ENCODE results near the gene OPCML.

Gene OPCML

DNA sequence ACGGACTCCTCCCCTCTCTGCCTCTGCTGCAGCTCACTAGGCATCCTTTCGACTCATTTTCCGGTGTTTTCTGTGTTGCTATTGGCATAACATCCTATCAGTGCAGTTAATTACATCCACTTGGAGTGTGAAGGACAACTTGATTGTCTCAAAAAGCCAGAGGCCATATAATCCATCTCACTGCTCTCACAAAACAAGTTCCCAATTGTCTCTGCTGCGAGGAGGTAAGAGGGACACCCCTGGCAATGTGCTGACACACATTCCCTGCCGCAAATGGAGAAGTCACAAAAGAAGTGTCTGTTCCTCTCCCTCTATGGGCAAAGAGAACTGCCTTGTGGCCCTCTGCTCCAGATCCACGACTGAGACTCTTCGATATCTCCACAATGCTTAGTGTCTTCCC lies 618.4 kb downstream of the OPCML start:
- in situ Hi-C loops (cut with HindIII; ENCODE audit: low sequenced_read_pairs), result no loop called here

GRCh38 chr11:132913295-132913694 lies 619.0 kb downstream of the OPCML start:
- in situ Hi-C loops (cut with HindIII; ENCODE audit: low sequenced_read_pairs), result no loop called here

GRCh38 chr11:132911186-132911585 lies 621.1 kb downstream of the OPCML start:
- in situ Hi-C loops (cut with HindIII; ENCODE audit: low sequenced_read_pairs), result no loop called here

DNA sequence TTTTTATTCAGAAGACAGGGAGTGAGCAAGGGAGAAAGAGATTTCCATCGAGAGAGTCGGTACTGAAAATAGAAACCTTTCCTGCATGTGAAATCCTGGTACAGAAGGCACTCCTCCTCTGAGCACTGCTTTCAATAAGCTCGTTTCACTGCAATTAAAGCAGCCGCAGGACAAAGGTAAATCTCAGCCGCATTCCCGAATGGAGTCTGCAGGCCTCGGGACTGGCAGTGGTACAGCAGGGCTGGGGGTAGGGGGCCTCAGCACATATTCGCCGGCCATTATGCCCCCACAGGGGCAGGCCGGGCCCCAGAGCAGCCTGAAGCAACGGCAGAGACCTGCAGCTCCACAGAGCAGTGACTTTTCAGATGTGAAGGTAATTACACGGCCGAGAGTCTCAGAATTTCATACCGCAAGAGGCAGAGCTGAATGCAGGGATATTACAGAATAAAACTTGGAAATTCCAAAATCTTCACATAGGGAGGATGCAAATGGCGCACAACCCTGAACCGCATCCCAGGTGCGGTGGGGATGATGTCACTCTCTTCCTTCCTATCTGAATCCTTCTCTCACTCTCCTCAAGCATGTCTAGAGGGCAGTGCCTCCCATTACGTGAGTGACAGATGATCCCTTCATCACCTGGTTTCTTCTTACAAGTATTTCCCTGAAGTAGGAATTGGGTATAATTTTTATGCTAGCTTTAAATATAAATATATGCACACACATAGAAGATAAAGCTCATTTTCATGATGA lies 622.1 kb downstream of the OPCML start:
- in situ Hi-C loops (cut with HindIII; ENCODE audit: low sequenced_read_pairs), result no loop called here

DNA sequence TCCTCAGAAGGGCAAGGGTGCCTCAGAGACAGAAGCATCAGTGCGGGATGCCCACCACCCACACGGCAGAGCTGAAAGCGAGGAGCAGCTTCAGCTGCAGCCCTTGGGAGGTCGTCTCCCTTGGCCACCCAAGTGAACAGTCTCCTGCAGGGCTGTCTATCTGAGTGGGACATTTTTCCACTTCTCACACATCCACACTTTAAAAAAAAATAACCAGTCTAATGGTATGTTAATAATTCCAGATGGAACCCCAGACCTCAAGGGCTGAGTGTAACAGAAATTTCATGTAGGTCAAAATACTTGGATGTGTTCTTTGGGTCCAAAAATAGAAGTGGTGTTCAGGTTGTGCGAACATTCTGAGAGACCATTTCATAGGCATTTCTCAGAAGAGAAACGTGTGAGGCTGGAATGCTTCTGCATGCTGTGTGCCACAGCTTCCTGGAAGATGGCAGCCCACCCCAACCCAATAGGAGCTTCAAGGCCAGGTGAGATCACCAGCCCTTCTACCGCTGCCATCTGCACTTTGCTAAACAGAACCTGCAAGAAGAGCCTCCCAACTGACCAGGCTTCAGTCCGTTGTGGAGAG lies 623.2 kb downstream of the OPCML start:
- in situ Hi-C loops (cut with HindIII; ENCODE audit: low sequenced_read_pairs), result no loop called here

DNA sequence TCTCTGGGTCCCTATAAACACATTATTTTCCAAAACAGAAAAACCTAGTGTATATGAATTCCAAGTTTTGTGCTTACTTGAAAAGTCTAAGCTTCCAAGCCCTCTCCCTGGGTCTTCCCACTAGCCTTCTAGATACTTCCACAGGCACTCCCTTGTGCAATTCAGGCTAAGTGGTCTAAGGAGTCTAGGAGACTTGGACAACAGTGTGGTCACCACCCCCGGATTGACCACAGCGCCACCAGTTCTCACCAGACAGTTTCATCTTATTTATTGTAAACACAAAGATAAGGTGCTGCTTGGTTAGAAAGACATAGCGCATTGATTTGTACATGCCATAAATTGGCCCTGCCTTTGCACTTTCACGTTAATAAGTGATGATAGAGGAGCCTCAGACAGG lies 623.9 kb downstream of the OPCML start:
- in situ Hi-C loops (cut with HindIII; ENCODE audit: low sequenced_read_pairs), result no loop called here

DNA sequence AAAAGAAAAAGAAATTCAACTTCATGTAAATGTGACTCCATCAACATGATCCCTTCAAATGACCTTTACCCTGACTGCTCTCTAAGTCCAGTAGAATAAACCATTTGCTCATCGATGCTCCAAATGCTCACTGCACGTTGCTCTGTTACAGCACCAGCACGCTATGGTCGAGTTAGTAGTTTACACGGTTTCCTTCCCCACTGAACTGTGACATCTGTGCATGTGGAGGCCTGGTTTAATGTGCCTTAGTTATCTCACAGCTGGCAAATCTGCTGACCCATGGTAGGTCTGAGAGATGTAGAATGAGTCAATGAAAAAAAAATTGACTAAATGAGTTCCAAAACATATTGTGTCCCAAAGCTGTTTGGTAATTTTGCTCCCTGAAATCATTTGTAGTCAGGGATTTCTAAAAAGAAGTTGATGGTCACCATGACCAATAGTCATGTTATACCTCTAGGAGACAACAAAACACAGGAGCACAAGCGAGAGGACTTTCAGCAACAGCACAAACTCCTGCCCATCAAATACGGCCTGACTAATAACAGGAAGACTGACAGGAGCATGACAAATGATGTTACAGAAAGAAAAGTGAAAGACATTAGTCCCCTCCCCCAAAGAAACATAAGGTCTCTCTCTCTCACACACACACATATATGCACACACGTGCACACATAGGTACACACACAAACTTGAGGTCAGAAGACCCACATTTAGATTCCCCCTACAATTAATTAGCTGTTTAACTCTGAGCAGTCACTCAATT lies 624.5 kb downstream of the OPCML start:
- in situ Hi-C loops (cut with HindIII; ENCODE audit: low sequenced_read_pairs), result no loop called here

DNA sequence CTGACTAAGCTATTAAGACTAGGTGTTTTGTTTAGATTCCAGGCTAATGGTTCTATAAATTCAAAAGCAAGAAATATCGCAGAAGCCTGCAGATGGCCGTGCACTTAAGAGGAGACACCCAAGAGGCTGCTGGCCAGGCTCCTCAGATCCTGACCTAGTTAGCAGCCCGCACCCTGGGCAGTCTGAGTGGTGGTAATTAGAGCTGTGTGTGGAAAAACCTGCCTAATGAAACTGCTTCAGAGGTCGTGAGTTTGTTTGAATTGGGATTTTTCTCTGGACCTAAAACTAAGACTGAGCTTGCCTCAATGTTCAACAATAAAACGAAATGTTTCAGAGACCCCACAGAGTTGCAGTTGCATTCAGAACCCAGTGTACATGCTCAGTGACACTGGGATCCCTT lies 627.7 kb downstream of the OPCML start:
- in situ Hi-C loops (cut with HindIII; ENCODE audit: low sequenced_read_pairs), result no loop called here

GRCh38 chr11:132904091-132904490 lies 628.2 kb downstream of the OPCML start:
- in situ Hi-C loops (cut with HindIII; ENCODE audit: low sequenced_read_pairs), result no loop called here

- in situ Hi-C loops (cut with HindIII; ENCODE audit: low sequenced_read_pairs), result no loop called here
These were observed 630.4 kb downstream of the OPCML start for GRCh38 chr11:132901638-132902471.

DNA sequence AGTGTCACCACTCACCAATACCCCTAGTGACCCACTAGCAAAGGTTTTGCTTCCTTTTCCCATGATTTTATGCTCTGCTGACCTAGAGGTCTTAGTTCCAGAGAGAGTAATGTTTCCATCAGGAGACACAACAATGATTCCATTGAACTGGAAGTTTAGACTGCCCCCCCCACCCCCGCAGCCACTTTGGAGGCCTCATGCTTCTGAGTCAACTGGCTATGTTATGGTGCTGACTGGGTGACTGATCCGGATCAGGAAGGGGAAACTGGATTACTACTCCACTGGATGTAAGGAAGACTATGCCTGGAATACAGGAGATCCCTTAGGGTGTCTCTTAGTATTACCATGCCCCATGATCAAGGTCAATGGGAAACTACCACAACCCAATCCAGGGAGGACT lies 633.6 kb downstream of the OPCML start:
- in situ Hi-C loops (cut with HindIII; ENCODE audit: low sequenced_read_pairs), result no loop called here

DNA sequence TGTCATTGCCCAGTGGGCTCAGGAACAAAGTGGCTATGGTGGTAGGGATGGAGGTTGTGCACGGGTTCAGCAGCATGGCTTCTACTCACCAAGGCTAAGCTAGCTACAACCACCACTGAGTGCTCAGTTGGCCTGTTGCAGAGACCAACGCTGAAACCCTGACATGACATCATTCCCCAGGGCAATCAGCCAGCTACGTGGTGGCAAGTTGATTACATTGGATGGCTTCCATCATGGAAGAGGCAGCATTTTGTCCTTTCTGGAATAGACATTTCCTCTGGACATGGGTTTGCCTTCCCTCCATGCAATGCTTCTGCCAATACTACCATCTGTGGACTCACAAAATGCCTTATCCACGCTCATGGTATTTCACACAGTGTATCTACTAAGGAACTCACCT lies 634.3 kb downstream of the OPCML start:
- in situ Hi-C loops (cut with HindIII; ENCODE audit: low sequenced_read_pairs), result no loop called here

- in situ Hi-C loops (cut with HindIII; ENCODE audit: low sequenced_read_pairs), result no loop called here
These were observed 637.0 kb downstream of the OPCML start for GRCh38 chr11:132895340-132895739.

- in situ Hi-C loops (cut with HindIII; ENCODE audit: low sequenced_read_pairs), result no loop called here
These were observed 637.7 kb downstream of the OPCML start for GRCh38 chr11:132894606-132895005.

- in situ Hi-C loops (cut with HindIII; ENCODE audit: low sequenced_read_pairs), result no loop called here
These were observed 639.4 kb downstream of the OPCML start for GRCh38 chr11:132892876-132893275.

DNA sequence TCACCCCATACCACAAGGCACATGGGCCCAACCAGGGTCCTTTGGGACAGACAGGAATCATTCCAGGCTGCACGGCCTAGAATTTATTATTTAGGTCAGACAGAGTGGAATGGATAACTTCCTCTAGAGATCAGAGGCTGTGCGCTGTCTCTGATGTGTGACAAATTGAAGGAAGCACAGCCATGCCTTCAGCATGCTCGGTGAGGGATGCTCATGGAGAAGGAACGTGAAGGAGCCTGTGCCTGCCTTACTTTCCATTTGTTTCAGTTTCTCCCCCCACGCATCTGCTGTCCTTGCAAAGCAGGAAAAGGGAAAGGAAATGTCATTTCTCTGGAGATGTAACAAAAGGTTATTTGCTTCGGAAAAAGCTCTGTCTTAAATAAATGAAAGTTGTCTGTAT lies 644.1 kb downstream of the OPCML start:
- in situ Hi-C loops (cut with HindIII; ENCODE audit: low sequenced_read_pairs), result no loop called here

- in situ Hi-C loops (cut with HindIII; ENCODE audit: low sequenced_read_pairs), result no loop called here
These were observed 646.0 kb downstream of the OPCML start for GRCh38 chr11:132886335-132886734.

- in situ Hi-C loops (cut with HindIII; ENCODE audit: low sequenced_read_pairs), result no loop called here
These were observed 649.1 kb downstream of the OPCML start for GRCh38 chr11:132883241-132883640.

DNA sequence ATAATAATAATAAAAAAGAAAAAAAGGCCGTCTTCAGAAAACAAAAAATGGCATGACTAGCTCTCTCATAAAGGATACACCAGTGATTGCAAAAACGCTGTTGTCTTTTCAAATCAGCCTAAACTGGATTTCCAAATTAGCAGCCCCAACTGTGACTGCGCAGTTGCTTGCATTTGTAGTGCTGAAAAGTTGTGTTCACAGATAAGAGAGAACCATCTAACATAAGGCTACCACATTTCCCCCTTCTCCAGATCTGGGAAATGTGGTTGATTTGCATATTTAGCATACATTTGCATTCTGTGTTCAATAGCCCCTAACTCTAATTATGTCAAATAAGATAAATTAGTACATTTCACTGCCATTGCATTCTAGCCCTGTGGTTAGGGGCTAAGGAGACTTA lies 650.7 kb downstream of the OPCML start:
- in situ Hi-C loops (cut with HindIII; ENCODE audit: low sequenced_read_pairs), result no loop called here

GRCh38 chr11:132878111-132878510 lies 654.2 kb downstream of the OPCML start:
- in situ Hi-C loops (cut with HindIII; ENCODE audit: low sequenced_read_pairs), result no loop called here

DNA sequence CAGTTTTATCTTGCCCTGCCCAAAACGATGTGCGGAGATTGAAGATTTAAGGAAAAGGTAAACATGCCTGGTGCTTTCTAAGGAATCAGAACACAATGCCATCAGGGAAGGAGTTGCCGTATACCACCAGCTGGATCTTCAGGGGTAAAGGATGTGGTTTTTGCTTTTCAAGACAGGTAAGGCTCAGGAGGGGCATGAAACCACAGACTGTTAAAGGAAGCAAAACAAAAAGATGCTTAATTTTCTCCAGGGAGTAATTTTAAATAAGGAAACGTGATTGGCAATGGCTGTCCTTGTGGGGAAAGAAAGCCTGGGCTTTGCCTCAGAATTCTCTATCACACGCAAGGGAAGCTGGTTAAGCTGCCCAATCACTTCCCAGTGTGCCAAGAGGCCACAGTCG lies 655.6 kb downstream of the OPCML start:
- in situ Hi-C loops (cut with HindIII; ENCODE audit: low sequenced_read_pairs), result no loop called here

All from DLD1 (cell line).